Right forelimb (tissue), 1 donor: ENCODE results near the gene CRK.
"Not testable (repeated sequence)": the region's sequence is repeated elsewhere in the genome, so short reads cannot be mapped to it uniquely, and the experiment has no call there.

Experiments used
- DNase-seq: peaks from one replicate; pipeline ENCODE4 v3.0.0-alpha.2; 2018

Gene CRK

GRCh38 chr17:1379930-1380313, 76.1 kb downstream of the CRK start:
- DNase-seq, result no peak

GRCh38 chr17:1379208-1379929, 76.7 kb downstream of the CRK start:
- DNase-seq, result no peak

- not testable (repeated sequence) for DNase-seq
Measured at GRCh38 chr17:1378476-1378860, 77.6 kb downstream of the CRK start.

GRCh38 chr17:1377334-1377733, 78.7 kb downstream of the CRK start:
- DNase-seq, result no peak

GRCh38 chr17:1376061-1376460, 80.0 kb downstream of the CRK start:
- no peak for DNase-seq

- no peak for DNase-seq
Measured at GRCh38 chr17:1375615-1376014, 80.4 kb downstream of the CRK start.

GRCh38 chr17:1374431-1375177, 81.4 kb downstream of the CRK start:
- DNase-seq, result no peak

- no peak for DNase-seq
Measured at GRCh38 chr17:1373707-1374237, 82.3 kb downstream of the CRK start.

- DNase-seq, result no peak
Measured at GRCh38 chr17:1372618-1373017, 83.4 kb downstream of the CRK start.

- DNase-seq, result no peak
Measured at GRCh38 chr17:1371893-1372590, 84.0 kb downstream of the CRK start.
